Cardiac fibroblast (primary cell): ENCODE results near the gene MSMO1.

Experiments used
- DNase-seq, 2 donors: peaks; one replicate each; pipeline versions ENCODE4 v3.0.0 to v3.0.0-alpha.2; 2010; ENCODE audit warnings: low read depth in 2 of 2
- H3K4me3 ChIP-seq, 2 donors: replicated peaks in 1 of 2; 1 replicate in 1 of 2; 2 replicates in 1 of 2; pipeline ENCODE4 v1.5.1; 2011; ENCODE audit warnings: low read depth in 2 of 2, low read length in 2 of 2, mild to moderate bottlenecking in 2 of 2, moderate library complexity in 1 of 2
- TF ChIP-seq, protein P1 (sequence below): IDR thresholded peaks from one replicate; pipeline ENCODE4 v1.5.1; 2011; ENCODE audit warnings: low read depth, mild to moderate bottlenecking, low read length, inconsistent platforms

MSMO1 gene

DNA sequence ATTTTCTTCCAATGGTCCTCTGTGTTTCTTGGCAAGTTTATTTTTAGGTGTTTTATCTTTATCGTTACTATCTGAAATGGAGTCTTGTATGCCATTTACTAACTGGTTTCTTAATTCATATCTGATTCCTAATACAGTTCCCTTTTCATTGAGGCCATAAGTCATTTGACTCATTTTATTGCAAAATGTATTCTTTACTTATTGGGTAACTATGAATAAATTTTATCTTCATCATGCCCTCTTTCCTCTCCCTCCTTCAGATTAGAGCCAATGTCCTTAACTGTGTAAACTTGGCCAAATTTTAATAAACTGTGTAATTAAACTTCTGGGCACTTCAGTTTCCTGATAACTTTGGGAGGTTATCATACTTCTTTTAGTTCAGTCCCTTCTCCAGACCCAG is 19.3 kb upstream of the MSMO1 start:
- TF ChIP-seq, protein P1, sequence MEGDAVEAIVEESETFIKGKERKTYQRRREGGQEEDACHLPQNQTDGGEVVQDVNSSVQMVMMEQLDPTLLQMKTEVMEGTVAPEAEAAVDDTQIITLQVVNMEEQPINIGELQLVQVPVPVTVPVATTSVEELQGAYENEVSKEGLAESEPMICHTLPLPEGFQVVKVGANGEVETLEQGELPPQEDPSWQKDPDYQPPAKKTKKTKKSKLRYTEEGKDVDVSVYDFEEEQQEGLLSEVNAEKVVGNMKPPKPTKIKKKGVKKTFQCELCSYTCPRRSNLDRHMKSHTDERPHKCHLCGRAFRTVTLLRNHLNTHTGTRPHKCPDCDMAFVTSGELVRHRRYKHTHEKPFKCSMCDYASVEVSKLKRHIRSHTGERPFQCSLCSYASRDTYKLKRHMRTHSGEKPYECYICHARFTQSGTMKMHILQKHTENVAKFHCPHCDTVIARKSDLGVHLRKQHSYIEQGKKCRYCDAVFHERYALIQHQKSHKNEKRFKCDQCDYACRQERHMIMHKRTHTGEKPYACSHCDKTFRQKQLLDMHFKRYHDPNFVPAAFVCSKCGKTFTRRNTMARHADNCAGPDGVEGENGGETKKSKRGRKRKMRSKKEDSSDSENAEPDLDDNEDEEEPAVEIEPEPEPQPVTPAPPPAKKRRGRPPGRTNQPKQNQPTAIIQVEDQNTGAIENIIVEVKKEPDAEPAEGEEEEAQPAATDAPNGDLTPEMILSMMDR: no peak
- DNase-seq: peak in 1 of 2 donors; percentile 34
- H3K4me3 ChIP-seq: no peak overlapping the region

DNA sequence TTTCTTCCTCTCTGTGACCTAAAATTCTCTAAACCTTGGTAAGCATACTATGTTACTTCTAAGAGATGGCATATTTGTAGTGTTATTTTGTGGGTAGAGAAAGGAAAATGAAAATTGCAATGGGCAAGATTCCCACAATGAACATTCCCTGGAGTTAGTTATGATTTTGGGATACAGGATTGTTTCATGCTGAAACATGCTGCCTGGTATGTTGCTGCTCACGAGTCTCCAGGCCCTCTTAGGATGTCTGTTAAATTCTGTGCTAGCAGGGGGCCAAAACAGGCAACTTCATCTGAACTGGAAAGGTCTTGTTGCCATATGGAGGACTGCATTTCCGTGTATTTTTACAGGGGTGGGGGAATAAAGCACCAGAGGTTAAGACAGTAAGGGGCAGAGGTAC is 18.9 kb upstream of the MSMO1 start:
- DNase-seq: peak in 1 of 2 donors; percentile 29
- TF ChIP-seq, protein P1: no peak
- no peak overlapping the region for H3K4me3 ChIP-seq

DNA sequence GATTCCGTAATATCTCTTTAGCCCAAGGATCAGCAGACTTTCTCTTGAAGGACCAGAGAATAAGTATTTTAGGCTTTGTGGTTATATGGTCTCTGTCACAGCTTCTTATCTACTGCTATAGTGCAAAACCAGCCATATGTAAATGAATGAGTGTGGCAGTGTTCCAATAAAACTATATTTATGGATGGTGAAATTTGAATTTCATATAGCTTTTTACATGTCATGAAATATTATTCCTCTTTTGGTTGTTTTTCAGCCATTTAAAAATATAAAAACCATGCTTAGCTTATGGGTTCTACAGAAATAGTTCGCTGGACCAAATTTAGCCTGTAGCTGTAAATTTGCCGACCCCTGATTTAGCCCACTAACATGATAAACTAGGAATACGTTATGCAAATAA is 18.0 kb upstream of the MSMO1 start:
- TF ChIP-seq, protein P1: no peak
- H3K4me3 ChIP-seq: no peak overlapping the region
- DNase-seq: no peak

DNA sequence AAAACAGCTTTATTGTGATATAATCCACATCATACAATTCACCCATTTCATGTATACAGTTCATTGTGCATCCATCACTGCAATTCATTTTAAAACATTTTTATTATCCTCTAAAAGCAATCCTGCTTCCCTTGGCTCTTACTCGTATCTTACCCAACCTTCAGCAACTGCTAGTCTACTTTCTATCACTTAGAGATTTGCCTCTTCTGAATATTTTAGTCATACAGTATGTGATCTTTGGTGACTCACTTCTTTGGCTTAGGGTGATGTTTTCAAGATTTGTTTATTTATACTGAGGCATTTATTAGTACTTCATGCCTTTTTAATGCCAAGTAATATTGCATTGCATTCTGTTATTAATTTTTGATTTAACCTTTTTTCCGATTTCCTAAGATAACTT is 15.0 kb upstream of the MSMO1 start:
- TF ChIP-seq, protein P1: no peak
- H3K4me3 ChIP-seq: no peak overlapping the region
- DNase-seq: peak; percentile 60 to 77

DNA sequence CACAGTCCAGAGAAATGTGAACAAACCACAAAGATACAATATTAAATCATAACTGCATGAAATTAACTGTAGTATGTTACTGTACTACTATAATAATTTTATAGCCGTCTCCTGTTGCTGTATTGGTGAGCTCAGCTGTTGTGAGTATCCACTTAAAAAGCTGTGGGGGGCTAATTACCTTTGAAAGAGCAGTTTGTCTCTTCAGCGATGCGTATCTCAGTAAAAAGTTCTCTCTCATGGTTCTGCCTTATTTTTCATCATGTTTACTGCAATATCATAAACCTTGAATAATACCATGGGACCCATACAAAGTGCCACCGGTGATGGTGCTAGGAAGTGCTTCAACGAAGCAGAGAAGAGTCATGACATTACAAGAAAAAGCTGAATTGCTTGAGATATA is 8.4 kb upstream of the MSMO1 start:
- H3K4me3 ChIP-seq: no peak overlapping the region
- no peak for DNase-seq
- TF ChIP-seq, protein P1: no peak

DNA sequence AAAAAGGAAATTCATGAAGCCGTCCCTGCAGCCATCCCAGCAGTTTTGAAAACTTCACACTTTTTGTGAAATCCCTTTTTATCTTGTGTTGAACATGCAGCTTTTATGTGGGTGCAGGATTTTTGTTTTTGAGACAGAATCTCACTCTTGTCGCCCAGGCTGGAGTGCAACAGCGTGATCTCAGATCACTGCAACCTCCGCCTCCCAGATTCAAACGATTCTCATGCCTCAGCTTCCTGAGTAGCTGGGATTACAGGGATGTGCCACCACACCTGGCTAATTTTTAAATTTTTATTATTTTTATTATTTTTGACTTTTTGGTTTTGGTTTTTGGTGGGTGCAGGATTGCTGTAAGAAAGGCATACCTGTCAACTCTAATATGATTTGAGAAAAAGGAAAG is 8.0 kb upstream of the MSMO1 start:
- H3K4me3 ChIP-seq: no peak overlapping the region
- TF ChIP-seq, protein P1: no peak
- DNase-seq: no peak

DNA sequence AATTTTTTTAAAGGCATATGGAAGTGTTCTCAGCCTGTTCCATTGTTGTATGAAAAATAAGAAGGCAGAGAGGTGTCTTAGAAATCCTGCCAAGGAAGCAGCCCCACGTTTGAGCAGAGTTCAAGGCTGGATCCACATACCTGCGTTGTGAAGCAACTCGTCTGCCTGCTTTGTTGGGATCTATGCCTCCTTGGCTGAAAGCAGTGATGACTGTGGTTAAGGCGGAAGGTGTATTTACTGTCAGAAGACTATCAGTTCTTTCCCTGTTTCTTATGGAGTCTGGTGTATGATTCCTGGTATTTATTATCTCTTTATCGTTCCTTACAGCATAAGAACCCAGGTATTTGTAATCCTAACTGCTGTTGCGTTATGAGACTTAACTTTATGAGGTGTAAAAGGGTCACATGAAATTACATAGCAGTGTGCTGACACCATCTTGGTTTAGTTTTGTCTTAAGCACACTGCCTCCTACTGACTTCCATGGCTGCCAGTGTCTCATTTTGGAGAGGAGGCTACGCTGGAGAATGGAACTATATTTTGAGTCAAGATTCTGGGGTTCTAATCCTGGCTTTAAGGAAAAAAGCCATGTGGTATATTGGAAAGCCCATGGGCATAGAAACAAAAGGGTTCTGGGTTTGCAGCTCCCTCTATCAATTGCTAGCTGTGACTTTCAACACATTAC is 3.1 kb upstream of the MSMO1 start:
- no peak overlapping the region for H3K4me3 ChIP-seq
- DNase-seq: no peak
- TF ChIP-seq, protein P1: no peak
